Posterior vena cava (tissue), 2 donors: ENCODE measurements around the gene HS3ST3A1. TPM values are rescaled to one million over a fixed set of nuclear protein-coding genes. Genes with fewer than 3 reads are reported as not detected.

ENCODE experiments used
- DNase-seq: peaks from one replicate; pipeline ENCODE4 v3.0.0-alpha.2; 2020; ENCODE audit warnings: low spot score
- intact Hi-C, 2 donors: fragments of 100-400 bp; cut with DNase I; formaldehyde crosslinking; loops; one replicate each; pipeline versions ENCODE4 v1.14.1 to v1.14.2; 2022 to 2023
- long read RNA-seq, 2 donors: library from polyadenylated mRNA; unstranded; transcript quantifications; one replicate each; pipeline ENCODE4 v2.0.0, GENCODE V29; 2020 to 2021
- total RNA-seq, 2 donors: library from RNA; stranded (reverse); fragmentation: NEBNext Ultra II Directional; extraction: Animal tissue kit (Norgen Biotek cat#: 25700); gene quantifications; one replicate each; pipeline ENCODE4 v1.2.1, GENCODE V29; 2021
- donor health status: DM: yes; HTN: yes; CAD: no.
- donor health status: DM: yes; HTN: yes; CAD: no.

The HS3ST3A1 gene
- total RNA-seq: under 1 TPM; 0.24 to 0.28 TPM
- long read RNA-seq, donor 1, partial matches to known transcripts: 0 of 1 reads
- long read RNA-seq, donor 1, other reads (novel, unspliced or antisense): 0 of 1 reads
- long read RNA-seq, donor 2: 0 reads

DNA sequence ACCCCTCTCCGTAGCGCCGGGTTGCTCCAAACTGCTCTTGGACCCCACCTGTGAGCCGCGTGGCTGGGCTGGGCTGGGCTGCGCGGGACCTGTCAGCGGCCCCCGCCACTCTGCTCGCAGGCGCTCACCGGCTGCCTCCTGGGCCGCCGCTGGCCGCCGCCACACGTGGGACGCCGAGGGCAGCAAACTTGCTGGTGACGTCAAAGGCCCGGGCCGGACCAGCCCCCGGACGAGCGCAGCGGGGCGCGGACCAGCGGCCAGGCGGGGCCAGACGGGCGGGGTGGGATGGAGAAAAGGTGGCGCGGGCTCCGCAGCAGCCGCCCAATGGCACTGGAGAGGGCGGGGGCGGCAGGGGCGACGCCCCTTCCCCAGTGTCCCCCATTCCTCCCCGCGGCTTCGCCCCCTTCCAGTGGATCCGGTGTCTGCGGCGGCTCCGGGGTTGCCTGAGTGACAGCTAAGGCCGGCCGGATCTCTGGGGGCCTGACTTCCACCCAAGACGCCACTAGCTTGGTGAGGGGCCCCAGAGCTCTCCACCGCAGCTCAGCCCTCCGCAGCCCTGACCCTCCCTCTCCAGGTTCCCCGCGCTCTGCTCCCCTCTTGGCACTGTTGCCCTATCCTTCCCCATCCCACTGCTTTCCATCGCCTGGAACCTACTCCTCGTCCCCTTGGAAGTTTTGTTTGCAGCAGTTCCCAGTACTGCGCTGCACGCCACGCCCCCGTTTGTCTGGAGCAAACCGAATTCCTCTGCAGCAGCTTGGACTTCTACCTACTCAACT, at the start of gene HS3ST3A1:
Gene HS3ST3A1, minus strand, starts transcription at position 154 of the 776 bp plus-strand sequence. CDS start 800 bp downstream, outside the sequence.
- intact Hi-C loops: no loop called here
- no peak for DNase-seq

DNA sequence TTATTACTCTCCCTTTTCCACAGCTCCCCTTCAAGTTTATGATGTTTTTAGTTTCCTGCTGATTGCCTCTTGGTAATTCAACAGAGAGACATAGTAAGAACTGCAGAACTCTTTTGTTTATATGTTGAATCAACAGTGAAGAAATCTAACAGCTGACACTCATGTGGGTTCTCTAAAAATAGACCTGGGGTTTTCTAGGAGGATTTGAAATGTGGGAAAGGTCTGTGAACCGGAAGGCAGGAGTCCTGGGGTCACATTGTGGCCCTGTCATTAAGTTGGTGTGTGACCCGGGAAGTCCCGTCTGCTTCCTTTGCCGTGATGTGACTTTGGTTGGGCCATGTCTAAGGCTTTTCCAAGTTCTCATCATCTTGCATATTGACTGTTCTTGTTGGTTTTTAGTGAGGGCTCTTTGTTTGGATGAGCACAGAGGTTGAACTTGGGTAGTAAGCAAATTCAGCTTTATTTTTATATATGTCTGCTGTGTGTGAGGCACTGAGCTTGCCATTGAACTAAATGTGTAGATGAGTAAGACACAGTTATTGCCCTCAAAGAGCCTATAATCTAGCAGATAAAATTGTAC, 48.5 kb upstream of the HS3ST3A1 start:
- no peak for DNase-seq
- intact Hi-C loops: no loop called here

DNA sequence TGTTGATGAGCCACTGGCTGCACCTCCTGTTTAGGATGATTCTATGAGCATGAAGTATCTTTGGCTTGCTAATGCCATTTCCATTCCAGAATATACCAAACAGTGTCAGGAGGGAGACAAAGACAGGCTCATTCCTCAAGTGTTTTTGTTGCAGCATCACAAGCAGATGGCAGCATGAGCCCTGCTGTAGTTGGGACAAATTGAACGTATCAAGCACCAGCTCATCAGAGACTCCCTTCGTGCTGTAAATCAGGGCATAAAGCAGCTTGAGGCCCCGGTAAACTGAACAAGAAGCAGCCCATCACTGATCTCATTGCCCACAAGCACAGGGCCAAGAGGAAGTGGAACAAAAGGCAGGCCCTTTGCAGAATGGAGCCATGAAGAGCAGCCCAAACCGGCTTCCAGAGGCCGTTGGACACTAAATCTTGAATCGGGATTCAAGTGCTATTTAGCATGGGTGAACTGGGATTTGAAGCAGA, 45.9 kb upstream of the HS3ST3A1 start:
- intact Hi-C loops: no loop called here
- DNase-seq: no peak

DNA sequence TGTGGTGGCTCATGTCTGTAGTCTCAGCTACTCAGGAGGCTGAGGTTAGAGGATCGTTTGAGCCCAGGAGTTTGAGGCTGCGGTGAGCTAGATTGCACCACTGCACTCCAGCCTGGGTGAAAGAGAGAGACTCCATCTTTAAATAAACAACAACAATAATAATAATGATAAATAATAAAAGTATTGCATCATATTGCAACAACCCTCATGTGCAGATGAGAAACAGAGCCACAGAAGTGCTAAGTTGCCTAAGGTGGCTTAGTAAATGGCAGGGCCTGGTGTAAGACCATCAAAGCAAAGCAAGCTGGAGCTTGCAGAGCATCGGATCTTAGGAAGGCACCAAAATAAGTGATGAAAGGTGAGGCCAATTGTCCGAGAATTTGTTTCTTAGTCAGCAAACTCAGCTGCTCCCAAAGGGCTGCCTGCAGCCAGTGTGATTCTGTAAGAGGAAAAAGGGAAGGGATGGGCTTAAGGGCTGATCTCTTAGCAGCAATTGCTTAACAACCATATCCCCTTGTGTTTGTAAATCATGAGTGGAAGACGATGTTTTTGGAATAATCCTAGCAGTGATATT, 45.3 kb upstream of the HS3ST3A1 start:
- DNase-seq: no peak
- intact Hi-C loops: no loop called here

DNA sequence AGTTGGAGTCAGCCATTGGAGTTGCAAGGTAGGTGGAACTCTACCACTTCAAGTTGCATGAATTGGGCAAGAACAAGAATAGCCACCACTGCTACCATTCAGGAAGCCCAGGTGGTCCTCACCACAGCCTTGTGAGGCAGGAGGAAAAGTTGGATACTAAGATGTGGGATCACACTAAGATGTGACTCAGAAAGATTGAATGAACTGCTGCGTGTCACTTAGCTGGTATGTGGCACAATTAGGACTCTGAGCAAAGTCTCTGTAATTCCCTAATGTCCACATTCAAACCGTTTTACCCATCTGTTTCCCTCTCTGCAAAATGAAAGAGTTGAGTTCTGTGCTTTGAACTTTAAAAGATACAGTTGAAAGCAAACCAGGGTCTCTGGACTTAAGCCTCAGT, 44.7 kb upstream of the HS3ST3A1 start:
- no peak for DNase-seq
- intact Hi-C loops: no loop called here

DNA sequence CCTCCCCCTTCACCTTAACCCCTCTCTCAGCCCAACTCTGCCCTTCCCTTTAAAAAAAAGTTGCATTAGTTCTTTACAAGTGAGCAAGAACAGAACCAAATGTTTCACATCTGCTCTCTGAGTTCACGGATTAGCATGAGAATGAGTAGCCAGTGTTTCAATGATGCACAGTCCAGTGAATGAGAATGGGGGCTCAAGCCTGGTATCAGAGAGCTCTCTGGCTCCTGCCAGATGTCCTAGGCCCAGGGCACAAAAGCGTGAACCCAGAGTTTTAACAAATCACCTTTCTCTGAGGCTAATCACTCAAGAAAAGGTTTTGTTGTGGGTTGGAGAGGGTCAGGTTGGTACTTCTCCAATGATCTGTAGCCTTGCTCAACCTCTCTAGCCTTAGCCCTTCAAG, 41.5 kb upstream of the HS3ST3A1 start:
- intact Hi-C loops: no loop called here
- no peak for DNase-seq

DNA sequence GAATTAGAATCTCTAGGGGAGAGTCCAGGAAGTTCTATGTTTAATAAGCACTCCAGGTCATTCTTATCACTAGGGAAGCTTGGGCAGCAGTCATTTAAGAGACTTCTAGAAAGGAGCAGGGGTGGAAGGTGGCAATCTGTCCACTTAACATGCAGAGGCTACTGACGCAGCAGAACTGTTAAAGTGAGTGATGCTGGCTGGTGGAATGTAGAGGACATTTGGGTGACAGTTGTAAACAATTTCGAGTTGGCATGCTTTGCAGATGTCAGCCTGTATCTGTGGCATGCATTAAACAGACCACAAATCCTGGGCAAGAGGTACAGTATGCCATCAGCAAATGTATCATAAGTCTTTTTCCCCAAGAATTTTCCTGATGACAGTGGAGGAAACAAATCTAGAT, 40.5 kb upstream of the HS3ST3A1 start:
- intact Hi-C loops: no loop called here
- no peak for DNase-seq

DNA sequence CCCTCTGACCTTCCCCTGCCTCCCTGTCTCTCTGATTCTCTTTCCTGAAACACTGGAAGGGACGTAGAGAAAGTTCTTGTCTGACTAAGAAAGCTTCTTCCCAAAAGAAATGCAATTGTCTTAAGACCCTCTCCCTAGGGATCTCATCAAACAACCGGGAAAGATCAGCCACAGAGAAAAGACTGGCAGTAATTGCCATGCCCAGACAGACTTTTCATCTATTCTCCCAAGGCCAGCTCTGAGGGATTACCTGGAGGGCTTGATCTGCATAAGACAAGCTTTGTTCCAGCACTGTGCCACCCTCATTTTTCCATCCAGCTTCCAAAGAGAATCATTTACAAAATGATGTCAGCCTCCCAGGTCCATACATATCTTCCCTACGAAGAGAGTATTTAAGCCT, 38.8 kb upstream of the HS3ST3A1 start:
- DNase-seq: no peak
- intact Hi-C loops: no loop called here

DNA sequence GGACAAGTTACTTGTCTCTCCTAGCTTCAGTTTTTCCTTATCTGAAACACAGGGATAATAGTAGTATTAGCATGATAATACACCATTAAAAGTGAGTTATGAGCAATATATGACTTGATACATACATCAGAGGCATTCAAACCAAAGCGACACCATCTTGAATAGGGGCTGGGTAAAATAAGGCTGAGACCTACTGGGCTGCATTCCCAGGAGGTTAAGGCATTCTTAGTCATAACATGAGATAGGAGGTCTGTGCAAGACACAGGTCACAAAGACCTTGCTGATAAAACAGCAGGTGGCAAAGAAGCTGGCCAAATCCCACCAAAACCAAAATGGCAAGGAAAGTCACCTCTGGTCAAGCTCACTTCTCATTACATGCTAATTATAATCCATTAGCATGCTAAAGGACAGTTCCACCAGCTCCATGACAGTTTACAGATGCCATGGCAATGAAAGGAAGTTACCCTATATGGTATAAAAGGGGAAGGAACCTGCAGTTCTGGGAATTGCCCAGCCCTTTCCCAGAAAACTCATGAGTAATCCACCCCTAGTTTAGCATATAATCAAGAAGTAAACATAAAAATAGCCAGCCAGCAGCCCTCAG, 37.2 kb upstream of the HS3ST3A1 start:
- DNase-seq: no peak
- intact Hi-C loops: no loop called here

DNA sequence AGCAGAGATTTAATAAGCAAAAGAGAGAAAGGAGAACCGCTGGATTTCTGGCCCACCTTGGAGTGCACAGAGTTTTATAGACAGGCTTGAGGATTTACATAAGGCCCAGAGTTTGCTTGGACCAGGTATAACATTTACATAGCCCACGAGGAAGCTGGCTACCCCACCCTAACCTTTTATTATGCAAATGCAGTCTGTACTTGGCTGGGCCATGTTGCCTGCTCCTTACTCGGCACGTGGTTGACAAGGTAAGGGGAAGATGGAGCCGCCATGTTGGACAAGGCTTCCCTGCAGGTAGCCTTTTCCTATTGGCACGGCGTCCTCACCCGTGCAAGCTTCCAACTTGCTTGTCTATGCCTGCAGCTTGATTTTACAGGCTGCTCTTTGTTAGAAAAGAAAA, 35.2 kb upstream of the HS3ST3A1 start:
- no peak for DNase-seq
- intact Hi-C loops: no loop called here

DNA sequence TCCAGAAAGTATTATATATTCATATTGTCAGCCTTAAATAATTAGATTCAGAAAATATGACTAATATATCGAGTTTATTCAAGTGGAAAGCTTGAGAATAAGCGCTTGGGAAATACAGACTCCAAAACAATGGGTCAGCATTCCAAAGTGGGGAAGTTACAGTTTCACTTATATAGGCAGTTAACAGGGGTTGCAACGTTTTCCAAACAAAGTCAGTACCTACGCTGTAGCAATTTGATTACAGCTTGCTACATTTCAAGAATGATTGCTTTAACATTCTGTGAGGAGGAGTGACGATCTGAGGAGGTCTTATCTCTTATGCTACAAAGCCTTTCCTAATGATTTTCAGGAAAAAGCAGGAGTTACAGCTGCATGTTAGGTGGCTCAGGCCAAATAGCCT, 34.2 kb upstream of the HS3ST3A1 start:
- intact Hi-C loops: no loop called here
- no peak for DNase-seq

DNA sequence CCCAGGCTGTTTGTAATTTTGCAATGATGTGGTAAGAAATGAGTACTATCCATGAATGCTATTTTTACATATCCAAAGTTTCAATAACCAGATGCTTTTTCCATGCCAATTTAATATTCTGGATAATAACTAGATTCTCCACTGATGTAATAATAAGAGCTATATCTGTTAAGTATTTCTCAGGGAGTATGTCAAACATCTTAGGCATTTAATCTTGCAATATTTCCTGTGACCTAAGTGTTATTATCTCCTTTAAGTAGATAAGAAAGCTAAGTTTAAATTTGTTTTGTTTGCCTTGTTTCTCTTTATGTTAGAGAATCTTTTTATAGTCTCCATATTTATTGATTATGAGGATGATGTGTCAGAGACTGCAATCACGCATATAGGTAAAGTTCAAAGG, 32.3 kb upstream of the HS3ST3A1 start:
- DNase-seq: no peak
- intact Hi-C loops: no loop called here

DNA sequence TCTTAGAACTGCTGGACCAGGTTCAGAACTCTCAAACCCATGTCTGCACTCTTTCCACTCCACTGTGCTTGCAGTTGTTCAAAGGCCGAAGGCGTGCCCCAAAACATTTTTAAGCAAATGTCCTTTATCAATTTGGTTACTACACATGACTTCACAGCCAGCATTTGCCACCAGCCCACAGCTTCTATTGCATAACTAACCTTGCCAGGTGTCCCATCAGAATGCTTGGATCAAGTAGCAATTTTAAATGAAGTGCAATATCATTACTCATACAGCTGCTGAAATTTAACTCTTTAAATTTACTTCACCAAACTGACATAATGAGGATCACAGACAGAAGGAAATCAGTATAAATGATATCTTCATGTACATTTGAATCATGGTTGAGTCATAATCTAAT, 29.8 kb upstream of the HS3ST3A1 start:
- DNase-seq: no peak
- intact Hi-C loops: no loop called here

DNA sequence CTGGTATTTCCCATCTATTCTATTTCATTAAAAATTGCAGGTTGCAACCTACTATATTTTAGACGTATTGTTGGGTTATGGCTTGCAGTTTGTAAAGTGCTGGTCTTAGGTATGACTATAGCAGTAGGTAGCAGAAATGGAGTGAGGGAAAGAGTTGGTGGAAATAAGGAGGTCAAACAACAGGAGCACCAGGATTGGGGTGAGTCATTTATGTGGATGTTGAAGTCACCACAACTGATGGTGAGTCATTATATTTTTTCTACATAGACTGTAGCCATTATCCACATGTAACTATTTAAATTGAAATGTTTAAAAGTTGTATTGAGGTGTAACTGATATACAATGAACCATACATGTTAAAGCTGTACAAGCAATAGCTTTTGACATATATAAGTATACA, 25.0 kb upstream of the HS3ST3A1 start:
- no peak for DNase-seq
- intact Hi-C loops: no loop called here

DNA sequence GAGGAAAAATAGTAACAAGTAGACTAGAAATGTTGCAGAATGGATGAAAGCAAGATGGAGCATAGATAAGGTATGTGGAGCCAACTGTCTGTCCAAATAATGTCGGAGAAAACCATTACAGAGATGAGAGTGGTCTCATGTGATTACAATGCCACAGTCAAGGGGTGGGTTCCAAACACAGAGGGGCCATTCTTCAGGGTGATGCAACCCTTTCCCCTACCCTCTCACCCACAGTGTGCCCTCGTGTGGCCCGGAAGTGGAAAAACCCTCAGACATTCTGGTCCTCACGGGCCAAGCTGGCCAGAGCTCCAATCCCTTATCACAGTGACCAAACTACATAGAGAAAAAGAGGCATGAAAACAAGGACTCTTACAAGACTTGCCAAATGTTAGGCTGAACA, 17.7 kb upstream of the HS3ST3A1 start:
- intact Hi-C loops: no loop called here
- no peak for DNase-seq

DNA sequence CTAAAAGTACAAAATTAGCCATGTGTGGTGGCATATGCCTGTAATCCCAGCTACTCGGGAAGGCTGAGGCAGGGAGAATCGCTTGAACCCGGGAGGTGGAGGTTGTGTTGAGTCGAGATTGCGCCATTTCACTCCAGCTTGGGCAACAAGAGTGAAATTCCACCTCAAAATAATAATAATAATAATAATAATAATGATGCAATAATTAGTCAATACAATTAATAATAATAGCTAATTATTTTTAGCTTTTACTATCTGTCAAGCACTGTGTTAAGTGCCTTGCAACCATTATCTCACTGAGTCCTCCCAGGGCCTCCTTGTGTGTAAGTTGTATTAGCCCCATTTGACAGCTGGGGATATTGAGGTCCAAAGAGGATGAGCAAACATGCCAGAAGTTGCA, 14.3 kb upstream of the HS3ST3A1 start:
- no peak for DNase-seq
- intact Hi-C loops: no loop called here

DNA sequence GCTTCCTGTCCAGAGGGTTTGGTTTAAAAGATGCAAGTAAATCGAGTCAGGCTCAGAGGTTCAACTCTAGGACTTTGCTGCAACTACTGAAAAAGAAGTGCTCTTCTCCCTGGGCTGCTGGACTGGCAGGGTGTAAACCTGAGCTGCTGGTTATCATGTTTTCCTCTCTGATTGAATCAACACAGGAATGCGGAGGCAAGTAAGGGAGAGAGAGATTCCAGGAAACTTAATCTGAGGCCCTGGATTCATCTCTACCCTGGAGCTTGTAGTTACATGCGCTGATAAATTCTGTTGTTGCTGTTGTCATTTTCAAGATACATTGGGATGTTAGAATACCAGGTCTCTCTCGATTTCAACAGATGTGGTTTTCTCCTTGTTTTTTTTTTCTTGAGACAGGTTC, 8.2 kb upstream of the HS3ST3A1 start:
- no peak for DNase-seq
- intact Hi-C loops: no loop called here

DNA sequence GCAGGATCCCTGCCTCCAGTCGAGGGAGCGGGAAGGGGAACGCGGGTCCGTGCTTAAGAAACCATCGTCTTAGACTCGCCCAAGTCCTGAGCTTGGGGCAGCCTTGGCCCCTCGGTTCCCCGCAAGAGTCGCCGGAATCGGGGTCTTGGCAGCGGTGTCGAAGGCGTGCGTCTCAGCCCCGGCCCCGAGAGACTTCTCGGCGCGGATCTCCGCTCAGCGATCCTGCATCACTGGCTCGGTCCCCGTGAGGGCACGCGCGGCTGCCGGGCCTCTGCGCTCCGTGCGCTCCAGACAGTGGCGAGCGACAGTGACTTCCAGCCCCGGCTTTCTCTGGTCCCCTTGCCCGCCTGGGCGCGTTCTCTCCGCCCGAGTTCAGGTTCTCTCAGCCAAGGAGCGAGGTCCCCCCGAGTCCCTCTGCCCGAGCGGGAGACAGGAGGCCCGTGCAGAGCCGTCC, 380 bp downstream of the HS3ST3A1 start:
- intact Hi-C loops: no loop called here
- peak; percentile 82 for DNase-seq

DNA sequence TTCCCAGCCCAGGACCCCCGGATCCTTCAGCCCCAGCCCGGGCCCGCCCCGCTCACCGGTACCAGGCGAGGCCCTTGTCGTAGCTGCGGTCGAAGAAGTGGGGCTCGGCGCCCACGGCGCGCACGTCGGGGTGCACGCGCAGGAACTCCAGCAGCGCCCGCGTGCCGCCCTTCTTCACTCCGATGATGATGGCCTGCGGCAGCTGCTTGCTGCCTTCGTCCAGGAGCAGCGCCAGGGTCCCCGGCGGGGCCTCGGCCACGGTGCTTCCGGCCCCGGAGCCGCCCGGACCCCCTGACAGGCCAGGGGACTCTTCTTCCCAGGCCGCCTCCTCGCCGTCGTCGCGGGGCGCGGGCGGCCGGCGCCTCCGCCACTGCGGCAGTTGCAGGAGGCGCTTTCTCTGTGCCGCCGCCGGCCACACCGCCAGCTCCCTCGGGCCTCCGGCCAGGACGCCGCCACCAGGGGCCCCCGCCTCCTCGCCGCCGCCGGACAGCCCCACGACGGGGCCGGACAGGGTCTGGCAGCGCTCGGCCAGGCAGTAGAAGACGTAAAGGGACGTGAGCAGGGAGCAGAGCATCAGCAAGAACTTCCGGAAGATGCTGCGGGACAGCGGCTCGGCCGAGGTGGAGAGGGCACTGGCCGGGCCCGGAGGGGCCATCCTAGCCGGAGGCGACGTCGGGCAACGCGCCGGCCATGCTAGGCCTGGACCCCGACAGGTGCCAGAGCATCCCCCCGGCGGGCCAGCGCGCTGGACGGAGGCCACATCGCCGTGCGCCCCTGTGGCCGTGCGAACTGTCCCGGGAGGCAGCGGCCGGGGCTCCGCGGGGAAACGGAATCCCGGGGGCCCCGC, 1.0 kb downstream of the HS3ST3A1 start:
- DNase-seq: no peak
- intact Hi-C loops: no loop called here
